Adrenal gland (tissue), 5 donors: ENCODE measurements around the gene AP2S1.

Experiments used
- POLR2A ChIP-seq, 2 donors: fragments of 450-650 bp; IDR thresholded peaks; one replicate each; pipeline ENCODE4 v1.6.1; 2017; ENCODE audit warnings: antibody characterized with exemption in 2 of 2, mild to moderate bottlenecking in 2 of 2, moderate library complexity in 1 of 2
- TF ChIP-seq, protein P1 (sequence below), 6 experiments: fragments of 450-650 bp in 4 of 6; fragments of 200-600 bp in 2 of 6; sonication (generic) in 1 of 6; IDR thresholded peaks; 1 replicate in 5 of 6; 2 replicates in 1 of 6; pipeline versions ENCODE4 v1.5.1 to v1.8.0; 2016 to 2021; ENCODE audit warnings: antibody characterized with exemption in 6 of 6, mild to moderate bottlenecking in 2 of 6, moderate library complexity in 1 of 6
- donor health status: DM: no; HTN: no; CAD: no.

DNA sequence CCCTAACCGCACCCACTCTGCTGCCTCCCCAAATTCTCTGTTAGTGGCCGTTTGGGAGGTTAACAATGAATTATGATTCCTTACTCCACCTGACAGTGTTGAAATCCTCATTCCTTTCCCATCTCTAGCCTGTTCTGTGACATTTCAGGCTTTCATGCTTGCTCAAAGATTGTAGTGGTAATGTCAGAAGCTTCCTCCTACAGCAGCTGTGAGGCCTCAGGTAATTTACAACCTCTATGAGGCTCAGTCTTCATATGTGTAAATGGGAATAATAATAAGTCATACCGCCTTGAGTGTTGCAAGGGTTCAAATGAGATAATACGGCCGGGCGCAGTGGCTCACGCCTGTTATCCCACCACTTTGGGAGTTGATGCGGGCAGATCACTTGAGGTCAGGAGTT, 61.3 kb downstream of the AP2S1 start:
- no peak for TF ChIP-seq POLR2A (IDR thresholded peaks at IDR 0.05)
- TF ChIP-seq, protein P1, sequence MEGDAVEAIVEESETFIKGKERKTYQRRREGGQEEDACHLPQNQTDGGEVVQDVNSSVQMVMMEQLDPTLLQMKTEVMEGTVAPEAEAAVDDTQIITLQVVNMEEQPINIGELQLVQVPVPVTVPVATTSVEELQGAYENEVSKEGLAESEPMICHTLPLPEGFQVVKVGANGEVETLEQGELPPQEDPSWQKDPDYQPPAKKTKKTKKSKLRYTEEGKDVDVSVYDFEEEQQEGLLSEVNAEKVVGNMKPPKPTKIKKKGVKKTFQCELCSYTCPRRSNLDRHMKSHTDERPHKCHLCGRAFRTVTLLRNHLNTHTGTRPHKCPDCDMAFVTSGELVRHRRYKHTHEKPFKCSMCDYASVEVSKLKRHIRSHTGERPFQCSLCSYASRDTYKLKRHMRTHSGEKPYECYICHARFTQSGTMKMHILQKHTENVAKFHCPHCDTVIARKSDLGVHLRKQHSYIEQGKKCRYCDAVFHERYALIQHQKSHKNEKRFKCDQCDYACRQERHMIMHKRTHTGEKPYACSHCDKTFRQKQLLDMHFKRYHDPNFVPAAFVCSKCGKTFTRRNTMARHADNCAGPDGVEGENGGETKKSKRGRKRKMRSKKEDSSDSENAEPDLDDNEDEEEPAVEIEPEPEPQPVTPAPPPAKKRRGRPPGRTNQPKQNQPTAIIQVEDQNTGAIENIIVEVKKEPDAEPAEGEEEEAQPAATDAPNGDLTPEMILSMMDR (IDR thresholded peaks at IDR 0.05), result no peak
